HG02610 (cell line): ENCODE results near the gene TMEM150B.

ENCODE experiments used
- ATAC-seq: cut with Tn5 transposase; IDR thresholded peaks from one replicate; pipeline ENCODE4 v1.9.1; 2021; ENCODE audit warnings: mild to moderate bottlenecking, moderate library complexity; ENCODE audit not compliant: unreplicated experiment

The TMEM150B gene, protein sequence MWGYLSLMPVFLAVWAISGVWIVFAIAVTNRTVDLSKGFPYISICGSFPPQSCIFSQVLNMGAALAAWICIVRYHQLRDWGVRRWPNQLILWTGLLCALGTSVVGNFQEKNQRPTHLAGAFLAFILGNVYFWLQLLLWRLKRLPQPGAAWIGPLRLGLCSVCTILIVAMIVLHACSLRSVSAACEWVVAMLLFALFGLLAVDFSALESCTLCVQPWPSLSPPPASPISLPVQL

GRCh38 chr19:55325172-55325571 lies at the start of gene TMEM150B:
Gene TMEM150B, minus strand, starts transcription at chr19:55325341. Its CDS starts 4,305 bp downstream, at chr19:55321036.
- ATAC-seq: no peak

DNA sequence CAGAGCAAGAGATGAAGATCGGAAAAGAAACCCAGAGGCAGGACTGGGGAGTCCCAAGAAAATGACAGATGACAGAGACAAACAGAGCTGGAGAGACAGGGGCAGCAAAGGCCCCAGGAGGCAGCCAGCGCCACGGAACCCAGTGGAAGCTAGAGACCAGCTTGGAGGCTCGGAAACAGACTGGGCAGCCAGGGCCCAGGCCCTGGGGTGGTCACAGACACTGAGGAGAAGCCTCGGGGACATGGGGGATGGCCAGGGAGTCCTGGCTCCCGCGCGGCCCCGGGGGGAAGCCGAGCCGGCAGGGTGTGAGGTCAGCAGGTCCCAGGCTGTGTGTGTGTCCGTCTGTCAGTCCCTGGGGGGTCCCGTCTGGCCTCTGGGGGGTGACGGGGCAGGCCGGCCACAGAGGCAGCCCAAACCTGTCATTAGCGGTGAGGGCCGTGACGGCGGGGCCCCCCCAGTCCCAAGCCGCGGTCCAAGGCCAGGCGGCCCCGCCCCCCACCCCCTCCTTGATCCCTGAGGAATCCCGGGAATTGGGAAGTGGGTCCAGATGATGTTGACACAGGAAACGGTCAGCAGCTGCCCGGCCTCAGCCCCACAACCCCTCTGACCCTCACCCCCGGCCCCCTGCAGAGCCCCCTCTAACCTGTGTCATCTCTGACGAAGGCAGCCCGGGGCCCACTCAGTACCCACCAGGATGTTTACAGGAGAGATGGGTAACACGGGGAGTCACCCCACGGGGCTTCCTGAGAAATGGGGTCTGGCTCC lies 49.0 kb upstream of the TMEM150B start:
- no peak for ATAC-seq

GRCh38 chr19:55373306-55373992 lies 48.3 kb upstream of the TMEM150B start:
- no peak for ATAC-seq

GRCh38 chr19:55372316-55373081 lies 47.4 kb upstream of the TMEM150B start:
- ATAC-seq: no peak

DNA sequence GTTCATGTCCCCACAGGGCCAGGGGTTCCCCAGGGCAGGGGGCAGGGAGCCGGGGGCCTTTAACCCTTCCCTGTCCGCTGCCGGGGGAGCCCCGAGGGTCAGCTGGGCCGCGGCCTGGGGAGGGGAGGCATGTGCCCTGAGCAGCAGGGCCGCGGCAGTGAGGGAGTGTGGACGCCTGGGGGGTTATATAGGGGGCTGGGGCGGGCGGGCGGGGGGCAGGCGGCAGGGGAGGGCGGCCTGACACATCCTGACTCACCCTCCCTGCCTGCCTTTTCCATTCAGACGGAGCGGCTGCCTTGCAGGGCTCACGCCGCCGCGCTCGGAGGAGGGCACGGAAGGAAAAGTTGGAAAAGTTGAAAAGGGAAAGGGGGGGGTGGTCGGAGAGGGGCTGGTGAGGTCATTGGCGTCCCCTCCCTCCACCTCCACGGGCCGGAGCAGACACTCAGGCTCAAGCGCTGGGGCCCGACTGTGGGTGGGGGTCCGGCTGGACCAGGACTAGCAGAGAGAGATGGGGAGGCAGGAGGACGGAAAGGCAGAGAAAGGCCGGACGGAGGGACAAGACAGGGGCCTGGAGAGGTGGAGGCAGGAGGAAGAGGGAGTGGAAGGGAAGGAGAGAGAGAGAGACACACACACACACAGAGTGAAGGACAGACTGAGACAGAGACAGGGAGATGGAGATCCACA lies 45.3 kb upstream of the TMEM150B start, which contains the start of gene IL11:
Gene IL11 (minus strand): TSS at position 159 of the 684 bp plus-strand sequence. CDS start 153 bp downstream, at position 6.
- ATAC-seq: no peak

GRCh38 chr19:55369653-55370304 lies 44.6 kb upstream of the TMEM150B start:
- ATAC-seq: no peak

DNA sequence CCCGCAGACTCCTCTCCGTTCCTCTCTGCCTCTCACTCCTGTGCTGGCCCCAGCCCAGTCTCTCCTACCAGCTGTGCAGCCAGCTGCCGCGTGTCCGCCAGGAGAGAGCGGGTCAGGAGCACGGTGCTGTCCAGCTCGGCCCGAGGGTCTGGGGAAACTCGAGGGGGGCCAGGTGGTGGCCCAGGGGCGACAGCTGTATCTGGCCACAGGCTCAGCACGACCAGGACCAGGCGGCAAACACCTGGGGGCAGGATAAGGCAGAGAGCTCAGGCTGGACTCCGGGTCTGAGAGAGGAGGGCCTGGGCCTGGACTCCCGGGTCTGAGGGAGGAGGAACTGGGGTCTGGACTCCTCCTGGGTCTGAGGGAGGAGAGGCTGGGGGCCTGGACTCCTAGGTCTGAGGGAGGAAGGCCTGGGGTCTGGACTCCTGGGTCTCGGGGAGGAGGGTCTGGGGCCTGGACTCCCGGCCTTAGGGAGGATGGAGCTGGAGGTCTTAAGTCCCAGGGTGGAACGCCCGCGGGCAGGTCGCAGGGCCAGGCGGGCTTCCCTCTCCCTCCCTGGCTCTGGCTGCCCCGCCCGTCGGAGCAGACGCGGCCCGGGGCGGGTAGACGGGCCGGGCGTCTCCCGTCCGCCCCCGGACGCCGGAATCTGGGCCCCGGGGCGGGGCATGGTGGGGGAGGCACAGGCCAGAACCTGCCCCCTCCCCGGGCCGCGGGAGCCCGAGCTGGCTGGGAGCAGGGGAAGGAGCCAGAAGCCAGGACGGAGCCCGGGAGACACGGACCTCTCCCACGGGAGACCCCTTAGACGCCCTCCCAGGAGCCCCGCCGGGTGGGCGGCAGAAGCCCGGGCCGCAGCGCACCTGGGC lies 43.8 kb upstream of the TMEM150B start:
- ATAC-seq: no peak

GRCh38 chr19:55368106-55368505 lies 43.0 kb upstream of the TMEM150B start:
- no peak for ATAC-seq

DNA sequence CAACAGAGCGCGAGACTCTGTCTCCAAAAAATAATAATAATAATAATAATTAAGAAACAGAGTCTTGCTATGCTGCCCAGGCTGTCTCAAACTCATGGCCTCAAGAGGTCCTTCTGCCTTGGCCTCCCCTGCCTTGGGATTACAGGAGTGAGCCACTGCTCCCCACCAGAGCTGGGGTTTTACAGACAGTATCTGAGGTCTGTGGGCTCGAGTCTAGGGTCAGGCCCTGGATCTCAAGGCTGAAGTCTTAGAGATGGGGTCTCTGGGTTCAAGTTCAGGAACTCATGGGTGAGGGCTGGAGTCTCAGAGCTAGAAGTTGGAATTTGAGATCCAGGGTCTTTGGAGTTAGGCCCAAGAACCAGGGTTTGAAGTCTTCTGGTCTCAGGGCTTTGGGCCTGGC lies 41.6 kb upstream of the TMEM150B start:
- no peak for ATAC-seq

DNA sequence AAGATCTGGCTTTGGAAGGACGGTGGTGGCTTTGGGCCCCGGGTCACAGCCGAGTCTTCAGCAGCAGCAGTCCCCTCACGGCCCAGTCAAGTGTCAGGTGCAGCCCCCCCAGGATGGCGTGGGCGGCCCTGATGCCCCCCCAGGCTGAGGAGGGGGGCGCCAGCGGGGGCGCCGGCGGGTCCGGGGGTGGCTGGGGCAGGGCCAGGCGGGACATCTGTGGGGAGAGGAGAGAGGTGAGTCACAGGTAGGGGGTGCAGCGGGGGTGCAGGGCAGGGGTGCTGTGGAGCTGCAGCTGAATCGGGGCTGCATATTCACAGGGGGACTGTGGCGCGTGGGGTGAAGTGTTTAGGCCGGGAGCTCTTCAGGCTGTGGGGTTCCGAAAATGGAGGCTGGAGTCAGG lies 40.8 kb upstream of the TMEM150B start:
- ATAC-seq: no peak

- no peak for ATAC-seq
These were observed 40.1 kb upstream of the TMEM150B start for GRCh38 chr19:55365245-55365644.

- ATAC-seq: no peak
These were observed 38.0 kb upstream of the TMEM150B start, which contains the start of gene GARIN5B for GRCh38 chr19:55362990-55363716. Gene GARIN5B, minus strand, starts transcription at chr19:55363260. Its CDS starts 194 bp downstream, at chr19:55363066.

GRCh38 chr19:55362174-55362989 lies 37.2 kb upstream of the TMEM150B start:
- ATAC-seq: no peak

DNA sequence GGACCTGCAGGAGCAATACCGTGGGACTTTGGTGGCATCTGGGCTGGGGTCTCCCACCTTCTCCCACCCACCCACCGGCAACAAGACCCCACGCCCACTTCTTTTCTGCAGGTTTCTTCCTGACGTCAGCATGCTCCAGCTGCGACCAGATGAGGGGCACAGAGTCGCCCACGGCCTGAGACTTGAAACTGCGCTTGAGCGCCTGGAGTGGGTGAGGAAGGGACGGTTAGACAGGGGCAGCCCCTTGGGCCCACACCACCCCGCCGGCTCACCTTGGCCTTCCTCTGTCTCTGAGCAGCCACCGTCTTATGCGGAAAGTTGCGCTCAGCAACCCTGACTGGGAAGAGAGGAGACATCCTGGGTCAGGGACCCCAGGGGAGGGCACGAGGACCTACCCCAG lies 35.8 kb upstream of the TMEM150B start:
- no peak for ATAC-seq

DNA sequence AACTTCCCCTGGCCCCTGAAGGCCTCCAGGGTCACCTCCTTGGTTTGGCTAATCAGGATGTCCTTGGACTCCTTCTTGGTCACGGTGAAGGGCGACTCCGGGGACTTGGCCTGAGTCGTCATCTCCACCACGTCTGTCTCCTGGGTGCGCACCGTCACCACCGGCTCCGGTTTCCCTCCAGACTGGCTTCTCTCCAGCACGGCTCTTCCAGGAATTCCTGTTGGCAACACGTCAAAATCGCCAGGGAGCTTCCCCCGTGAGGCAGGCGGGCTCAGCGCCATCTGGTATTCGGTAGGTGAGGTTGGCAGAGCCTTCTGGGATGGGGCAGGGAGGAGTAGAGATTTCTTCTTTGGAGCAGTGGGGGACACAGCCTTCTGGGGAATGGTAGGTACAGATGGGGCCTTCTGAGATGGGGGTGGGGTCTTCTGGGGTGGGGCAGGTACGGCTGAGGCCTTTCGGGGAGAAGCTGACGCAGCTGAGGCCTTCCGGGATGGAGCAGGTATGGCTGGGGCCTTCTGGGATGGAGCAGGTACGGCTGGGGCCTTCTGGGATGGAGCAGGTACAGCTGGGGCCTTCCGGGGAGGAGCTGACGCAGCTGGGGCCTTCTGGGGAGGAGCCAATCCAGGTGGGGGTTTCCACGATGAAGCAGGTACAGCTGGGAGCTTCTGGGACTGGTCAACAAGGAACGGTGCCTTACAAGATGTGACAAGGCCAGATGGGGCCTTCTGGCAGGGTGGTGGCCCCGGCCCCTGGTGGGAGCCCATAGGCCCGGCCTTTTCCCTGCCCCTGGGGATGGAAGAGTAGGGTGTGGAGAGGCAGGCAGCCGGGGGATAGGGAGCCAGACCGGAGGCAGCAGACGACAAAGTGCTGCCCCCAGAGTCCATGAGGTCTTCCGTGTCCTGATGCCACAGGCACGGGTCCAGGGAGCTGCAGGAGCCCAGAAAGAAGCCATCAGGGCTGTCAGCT lies 34.1 kb upstream of the TMEM150B start:
- no peak for ATAC-seq

DNA sequence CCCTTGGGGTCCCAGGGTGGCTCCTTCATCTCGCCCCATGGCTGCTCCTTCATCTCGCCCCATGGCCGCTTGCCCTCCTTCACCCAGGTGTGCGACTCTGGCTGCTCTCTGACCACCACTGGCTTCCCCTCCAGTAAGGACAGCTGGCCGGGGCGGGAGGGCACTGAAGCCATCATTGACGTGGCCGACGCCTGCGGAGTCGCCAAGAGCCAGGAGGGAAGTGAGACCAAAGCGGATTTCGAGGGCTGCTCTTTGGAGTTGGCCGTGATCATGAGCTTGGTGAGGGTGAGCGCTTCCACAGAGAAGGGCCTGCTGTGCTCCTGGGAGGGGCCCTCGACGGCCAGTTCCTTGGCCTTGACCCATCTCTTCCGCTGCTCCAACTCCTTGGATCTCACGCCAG lies 33.4 kb upstream of the TMEM150B start:
- no peak for ATAC-seq
